H1 (cell line): Measurements from ENCODE around the gene PCNP. TPM values are rescaled to one million over a fixed set of nuclear protein-coding genes. Genes with fewer than 3 reads are reported as not detected.

Experiments
- CTCF ChIA-PET: fragments of 300-600 bp; sonication (Branson Sonifier 250); formaldehyde crosslinking; loops from one replicate; lab custom pipeline; 2021; ENCODE audit not compliant: partially characterized antibody; lab: Charles Lee
- POLR2A ChIA-PET: fragments of 300-600 bp; sonication (Branson Sonifier 250); formaldehyde crosslinking; loops from one replicate; lab custom pipeline; 2021; ENCODE audit warnings: inconsistent platforms; ENCODE audit not compliant: partially characterized antibody; lab: Charles Lee
- DNase-seq, 2 experiments: peaks; one replicate each; pipeline versions ENCODE4 v3.0.0 to v3.0.0-alpha.2; 2010 to 2022; ENCODE audit warnings: low spot score in 2 of 2, low read depth in 1 of 2, mixed read lengths in 1 of 2
- FAIRE-seq: peaks from 2 replicates; lab custom pipeline; 2011; peaks lifted over from hg19 to GRCh38; lab: Jason Lieb, UNC
- H2AFZ ChIP-seq: 2 replicates; pipeline ENCODE4 v1.8.1; 2012; ENCODE audit warnings: low read length, inconsistent platforms
- H2AK5ac ChIP-seq: 2 replicates; pipeline ENCODE4 v1.6.1; 2013; ENCODE audit warnings: low read depth, low read length
- H2BK120ac ChIP-seq: replicated peaks from 2 replicates; pipeline ENCODE3; 2013; ENCODE audit warnings: low read depth, low read length, inconsistent platforms
- H2BK12ac ChIP-seq: 2 replicates; pipeline ENCODE4 v1.6.1; 2013; ENCODE audit warnings: low read depth, low read length
- H2BK15ac ChIP-seq: 2 replicates; pipeline ENCODE4 v1.6.1; 2013; ENCODE audit warnings: low read length
- H2BK20ac ChIP-seq: 2 replicates; pipeline ENCODE4 v1.6.1; 2013; ENCODE audit warnings: low read length
- H2BK5ac ChIP-seq: 2 replicates; pipeline ENCODE4 v1.6.1; 2013; ENCODE audit warnings: low read depth, low read length
- H3K14ac ChIP-seq: 2 replicates; pipeline ENCODE4 v1.6.1; 2013; ENCODE audit warnings: inconsistent platforms; ENCODE audit not compliant: insufficient read length
- H3K18ac ChIP-seq: 2 replicates; pipeline ENCODE4 v1.6.1; 2013; ENCODE audit warnings: low read length; ENCODE audit errors: extremely low read depth
- H3K23ac ChIP-seq: 2 replicates; pipeline ENCODE4 v1.6.1; 2013; ENCODE audit warnings: inconsistent platforms; ENCODE audit not compliant: insufficient read length
- H3K23me2 ChIP-seq: 2 replicates; pipeline ENCODE4 v1.6.1; 2013; ENCODE audit warnings: low read depth, low read length
- H3K27ac ChIP-seq: 2 replicates; pipeline ENCODE4 v1.6.1; 2011; ENCODE audit warnings: low read depth, low read length, inconsistent platforms
- H3K27me3 ChIP-seq, 4 experiments: replicated peaks in 1 of 4; 1 replicate in 1 of 4; 2 replicates in 3 of 4; pipeline versions ENCODE4 v1.6.1 to v1.8.1; 2011 to 2013; ENCODE audit warnings: low read length in 3 of 4, mild to moderate bottlenecking in 3 of 4, inconsistent platforms in 2 of 4, mixed read lengths in 2 of 4, moderate library complexity in 1 of 4; ENCODE audit not compliant: control insufficient read depth in 3 of 4, insufficient read depth in 3 of 4; ENCODE audit errors: extremely low read depth in 1 of 4
- H3K36me3 ChIP-seq, 4 experiments: 2 replicates each; pipeline versions ENCODE4 v1.6.1 to v1.8.1; 2011 to 2013; ENCODE audit warnings: mild to moderate bottlenecking in 4 of 4, low read length in 3 of 4, moderate library complexity in 2 of 4, control low read depth in 1 of 4, inconsistent platforms in 1 of 4; ENCODE audit not compliant: insufficient read depth in 4 of 4, control insufficient read depth in 2 of 4
- H3K4ac ChIP-seq: replicated peaks from 2 replicates; pipeline ENCODE3; 2013; ENCODE audit warnings: low read length, low read depth, mixed read lengths, inconsistent platforms; ENCODE audit not compliant: insufficient read length
- H3K4me1 ChIP-seq, 4 experiments: replicated peaks in 1 of 4; 1 replicate in 1 of 4; 2 replicates in 3 of 4; pipeline versions ENCODE4 v1.6.1 to v1.8.1; 2011 to 2013; ENCODE audit warnings: low read length in 3 of 4, inconsistent platforms in 2 of 4, mixed read lengths in 1 of 4; ENCODE audit not compliant: insufficient read depth in 4 of 4, control insufficient read depth in 3 of 4
- H3K4me2 ChIP-seq, 2 experiments: 2 replicates each; pipeline versions ENCODE4 v1.6.1 to v1.8.1; 2011 to 2013; ENCODE audit warnings: low read depth in 2 of 2, low read length in 2 of 2, control low read depth in 1 of 2, inconsistent platforms in 1 of 2, mild to moderate bottlenecking in 1 of 2; ENCODE audit not compliant: insufficient read depth in 1 of 2
- H3K4me3 ChIP-seq, 4 experiments: fragments of 200-600, 300-600 bp in 1 of 4; sonication (generic), shearing (Covaris generic), sonication (Bioruptor Twin) in 1 of 4; 2 replicates each; pipeline versions ENCODE4 v1.5.1 to v1.8.1; 2011 to 2016; ENCODE audit warnings: low read length in 4 of 4, low read depth in 3 of 4, control low read depth in 2 of 4, inconsistent platforms in 2 of 4, mild to moderate bottlenecking in 2 of 4, mixed read lengths in 1 of 4, moderate library complexity in 1 of 4; ENCODE audit not compliant: insufficient read depth in 2 of 4; ENCODE audit errors: extremely low read depth in 1 of 4
- H3K56ac ChIP-seq: replicated peaks from 2 replicates; pipeline ENCODE3; 2013; ENCODE audit warnings: low read depth, mild to moderate bottlenecking, mixed read lengths, low read length, inconsistent platforms; ENCODE audit not compliant: insufficient read length
- H3K79me1 ChIP-seq: 2 replicates; pipeline ENCODE4 v1.6.1; 2013; ENCODE audit warnings: low read depth, low read length, control low read depth
- H3K79me2 ChIP-seq, 2 experiments: 2 replicates each; pipeline versions ENCODE4 v1.6.1 to v1.8.1; 2012 to 2013; ENCODE audit warnings: low read length in 2 of 2, mild to moderate bottlenecking in 2 of 2, inconsistent platforms in 1 of 2; ENCODE audit not compliant: insufficient read depth in 2 of 2, control insufficient read depth in 1 of 2
- H3K9ac ChIP-seq, 4 experiments: replicated peaks in 1 of 4; 1 replicate in 1 of 4; 2 replicates in 3 of 4; pipeline versions ENCODE4 v1.6.1 to v1.8.1; 2011 to 2013; ENCODE audit warnings: low read depth in 3 of 4, low read length in 3 of 4, control low read depth in 2 of 4, mild to moderate bottlenecking in 2 of 4, moderate library complexity in 2 of 4, inconsistent platforms in 1 of 4; ENCODE audit errors: extremely low read depth in 1 of 4
- H3K9me3 ChIP-seq, 2 experiments: 2 replicates each; pipeline versions ENCODE4 v1.6.1 to v1.8.1; 2012 to 2013; ENCODE audit warnings: mild to moderate bottlenecking in 2 of 2, moderate library complexity in 2 of 2, control low read depth in 1 of 2, inconsistent platforms in 1 of 2, low read depth in 1 of 2, low read length in 1 of 2, mixed read lengths in 1 of 2; ENCODE audit not compliant: insufficient read depth in 2 of 2
- H4K20me1 ChIP-seq, 2 experiments: replicated peaks in 1 of 2; 2 replicates each; pipeline versions ENCODE3 to v1.8.1; 2011 to 2013; ENCODE audit warnings: inconsistent platforms in 2 of 2, low read length in 2 of 2, mild to moderate bottlenecking in 1 of 2; ENCODE audit not compliant: insufficient read depth in 2 of 2, control insufficient read depth in 1 of 2
- H4K5ac ChIP-seq: 2 replicates; pipeline ENCODE4 v1.6.1; 2013; ENCODE audit warnings: low read length, low read depth, mixed read lengths, inconsistent platforms; ENCODE audit not compliant: insufficient read length
- H4K8ac ChIP-seq: 2 replicates; pipeline ENCODE4 v1.8.0; 2013; ENCODE audit warnings: mild to moderate bottlenecking, moderate library complexity, low read length, inconsistent platforms; ENCODE audit not compliant: insufficient read depth; ENCODE audit errors: extremely low read depth
- H4K91ac ChIP-seq: replicated peaks from 2 replicates; pipeline ENCODE3; 2013; ENCODE audit warnings: low read length, mixed read lengths, inconsistent platforms; ENCODE audit not compliant: insufficient read length
- ASH2L ChIP-seq: fragments of 200-600, 300-600 bp; sonication (generic); IDR thresholded peaks from one replicate; pipeline ENCODE4 v1.7.1; 2017; ENCODE audit warnings: low read length
- CBX5 ChIP-seq: fragments of 300-800, 300-1000 bp; sonication (generic); IDR thresholded peaks from 2 replicates; pipeline ENCODE4 v1.7.1; 2016; ENCODE audit warnings: antibody characterized with exemption, low read length, low read depth
- CREB1 ChIP-seq: IDR thresholded peaks from 2 replicates; pipeline ENCODE4 v1.6.1; 2012; ENCODE audit warnings: inconsistent platforms
- EP300 ChIP-seq, 2 experiments: IDR thresholded peaks; 1 replicate in 1 of 2; 2 replicates in 1 of 2; pipeline ENCODE4 v1.6.1; 2011 to 2012; ENCODE audit warnings: low read depth in 2 of 2, low read length in 2 of 2, mild to moderate bottlenecking in 2 of 2, borderline replicate concordance in 1 of 2, inconsistent platforms in 1 of 2, moderate library complexity in 1 of 2
- GTF2F1 ChIP-seq: IDR thresholded peaks from 2 replicates; pipeline ENCODE4 v1.6.1; 2012; ENCODE audit warnings: low read depth, low read length, improper control_type of control experiment, borderline replicate concordance
- JUN ChIP-seq: IDR thresholded peaks from 2 replicates; pipeline ENCODE4 v1.6.1; 2011; ENCODE audit warnings: low read depth, mild to moderate bottlenecking, improper control_type of control experiment, low read length
- KDM5A ChIP-seq: fragments of 200-600 bp; IDR thresholded peaks from 2 replicates; pipeline ENCODE4 v1.7.1; 2012; ENCODE audit warnings: mild to moderate bottlenecking, low read length, inconsistent platforms, mixed read lengths
- POLR2AphosphoS5 ChIP-seq: IDR thresholded peaks from 2 replicates; pipeline ENCODE4 v1.6.1; 2011; ENCODE audit warnings: low read depth, low read length
- RFX5 ChIP-seq: IDR thresholded peaks from 2 replicates; pipeline ENCODE4 v1.6.1; 2011; ENCODE audit warnings: low read depth, low read length, improper control_type of control experiment, borderline replicate concordance
- SAP30 ChIP-seq: fragments of 300-600 bp; sonication (generic); IDR thresholded peaks from 2 replicates; pipeline ENCODE4 v1.7.1; 2012; ENCODE audit warnings: low read length, moderate library complexity, mild to moderate bottlenecking, inconsistent platforms; ENCODE audit not compliant: insufficient read depth, insufficient replicate concordance
- SP2 ChIP-seq: IDR thresholded peaks from 2 replicates; pipeline ENCODE4 v1.6.1; 2012; ENCODE audit warnings: mild to moderate bottlenecking, low read length, inconsistent platforms
- TCF12 ChIP-seq: IDR thresholded peaks from 2 replicates; pipeline ENCODE4 v1.6.1; 2011; ENCODE audit warnings: low read depth, mild to moderate bottlenecking, low read length
- WGBS, 2 experiments: shearing (Covaris generic) in 1 of 2; methylation state at CpG; one replicate each; pipeline versions ENCODE4 v1.1.6 to v1.1.7; 2013 to 2015; ENCODE audit warnings: low lambda C conversion rate in 2 of 2, mixed read lengths in 2 of 2, inconsistent platforms in 1 of 2, low coverage in 1 of 2, missing lambda C conversion rate in 1 of 2; ENCODE audit not compliant: insufficient replicate concordance in 2 of 2, insufficient coverage in 1 of 2, insufficient read length in 1 of 2; ENCODE audit errors: extremely low coverage in 1 of 2, missing lambda C conversion rate in 1 of 2; 5-methylcytosine and 5-hydroxymethylcytosine counted together
- polyA plus RNA-seq, 7 experiments: library from polyadenylated mRNA; depleted of rRNA in 3 of 7; stranded (reverse) in 5 of 7; unstranded in 2 of 7; fragments of >200 nt in 5 of 7; fragments of 200-250 nt in 2 of 7; gene quantifications; 1 replicate in 5 of 7; 2 replicates in 1 of 7; 4 replicates in 1 of 7; pipeline versions ENCODE4 v1.2.1 to v1.2.3, GENCODE V29; 2011 to 2013; ENCODE audit warnings: missing spikeins in 2 of 7, mixed read lengths in 2 of 7
- total RNA-seq: library from RNA; stranded (reverse); fragmentation: NEBNext Ultra II Directional; extraction: Animal tissue kit (Norgen Biotek cat#: 25700); gene quantifications from 2 replicates; pipeline ENCODE4 v1.2.1, GENCODE V29; 2021
- TF ChIP-seq, protein P1 (sequence below): IDR thresholded peaks from 2 replicates; pipeline ENCODE4 v1.6.1; 2011; ENCODE audit warnings: low read depth, mild to moderate bottlenecking, low read length; ENCODE audit not compliant: insufficient read depth

The PCNP gene
- total and polyA plus RNA-seq, 2 of the 8 experiments (the other 6 are each of a cell fraction or from before 2014, with no cell fraction given) = 29.1 to 192 TPM

- Histone ChIP-seq H3K79me1 (no peaks in the 10 kb centered on the region), H3K4me2 (no peak overlapping the region), H3K9me3 (no peaks in the 10 kb centered on the region), H2BK12ac (no peak overlapping the region), H3K4ac (no peak overlapping the region), H2AFZ (no peak overlapping the region), H4K91ac (no peak overlapping the region), H3K23me2 (no peaks in the 10 kb centered on the region; the same call in 1 of the 2 replicates), H2BK5ac (no peak overlapping the region), H3K4me3 (no peak overlapping the region), H2BK120ac (no peak overlapping the region), H3K9ac (no peak overlapping the region), H3K27ac (no peak overlapping the region), H4K20me1 (no peaks in the 10 kb centered on the region), H3K23ac (no peak overlapping the region), H3K27me3 (no peaks in the 10 kb centered on the region), H2AK5ac (no peak overlapping the region), H3K36me3 (no peaks in the 10 kb centered on the region), H4K5ac (no peak overlapping the region), H3K14ac (no peak overlapping the region), H3K79me2 (no peaks in the 10 kb centered on the region), H4K8ac (no peak overlapping the region), H3K4me1 (peaks cover 0 to 15% (median 4%) of the 10 kb centered on the region in 4 experiments; a peak in 6 of 7 replicates), H3K18ac (no peak overlapping the region), H2BK15ac (no peak overlapping the region), H2BK20ac (no peak overlapping the region), H3K56ac (no peak overlapping the region)
- TF ChIP-seq TCF12 (no peak), RFX5 (no peak), KDM5A (no peak), JUN (no peak), SP2 (no peak), SAP30 (no peak), CBX5 (no peak), CREB1 (no peak), ASH2L (no peak), EP300 (IDR thresholded peaks at IDR 0.05; ENCODE audit: borderline replicate concordance in 1 of 2, low read depth in 2 of 2, low read length in 2 of 2) (no peak), GTF2F1 (no peak), POLR2AphosphoS5 (no peak)
- TF ChIP-seq, protein P1, sequence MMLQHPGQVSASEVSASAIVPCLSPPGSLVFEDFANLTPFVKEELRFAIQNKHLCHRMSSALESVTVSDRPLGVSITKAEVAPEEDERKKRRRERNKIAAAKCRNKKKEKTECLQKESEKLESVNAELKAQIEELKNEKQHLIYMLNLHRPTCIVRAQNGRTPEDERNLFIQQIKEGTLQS = no peak
- DNase-seq (no peak), FAIRE-seq (no peak)
- CTCF ChIA-PET = interaction anchor here (0.5 to 4.3 kb wide), 4 partner anchors 12 to 65 kb away, joined by 3 to 28 read pairs (median 7); no protein-coding TSS in a partner anchor
- POLR2A ChIA-PET = no interaction called here
- WGBS, 2 experiments = 93% methylated on average over 10 of the region's 10 CpGs; no CpG with 5 or more reads in 1 of the 2 experiments
Measured at GRCh38 chr3:101640256-101640655, 66.3 kb downstream of the PCNP start.
